ENCODE results near the gene ATP4A.
A peak's percentile ranks its signal among the peaks of the same experiment; 100 is the strongest.

Gene ATP4A

DNA sequence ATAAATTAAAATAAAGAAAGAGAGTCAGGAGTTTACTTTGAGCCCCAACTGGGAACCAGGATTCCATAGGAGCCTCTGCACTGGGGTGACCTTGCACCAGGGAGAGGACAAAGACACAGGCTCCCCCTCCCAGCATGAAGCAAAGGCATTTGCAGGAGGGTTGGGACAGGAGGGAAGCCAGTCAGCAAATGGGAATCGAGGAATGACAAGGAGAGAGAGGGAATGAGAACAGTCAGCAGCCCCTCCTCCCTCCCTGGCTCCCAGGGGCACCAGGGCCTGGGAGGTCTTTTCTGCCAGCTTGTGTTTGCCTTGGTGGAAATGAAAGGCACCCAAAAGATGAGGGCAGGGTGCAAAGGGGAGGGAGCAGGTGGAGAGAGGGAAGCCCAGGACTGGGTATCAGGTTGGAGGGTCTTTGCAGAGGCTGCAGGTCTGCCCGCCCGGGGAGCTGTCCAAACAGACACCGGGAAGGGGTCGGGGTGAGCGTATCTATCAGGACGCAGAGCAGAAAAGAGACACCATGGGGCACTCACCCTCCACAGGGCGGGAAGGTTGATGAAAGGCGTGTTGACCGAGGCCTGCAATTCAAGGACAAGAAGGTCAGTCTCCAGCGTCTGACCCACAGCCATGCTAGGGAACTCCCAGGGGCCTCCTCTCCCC, 39.1 kb downstream of the ATP4A start:
- no peak for DNase-seq (ENCODE audit: low read depth, low spot score)

DNA sequence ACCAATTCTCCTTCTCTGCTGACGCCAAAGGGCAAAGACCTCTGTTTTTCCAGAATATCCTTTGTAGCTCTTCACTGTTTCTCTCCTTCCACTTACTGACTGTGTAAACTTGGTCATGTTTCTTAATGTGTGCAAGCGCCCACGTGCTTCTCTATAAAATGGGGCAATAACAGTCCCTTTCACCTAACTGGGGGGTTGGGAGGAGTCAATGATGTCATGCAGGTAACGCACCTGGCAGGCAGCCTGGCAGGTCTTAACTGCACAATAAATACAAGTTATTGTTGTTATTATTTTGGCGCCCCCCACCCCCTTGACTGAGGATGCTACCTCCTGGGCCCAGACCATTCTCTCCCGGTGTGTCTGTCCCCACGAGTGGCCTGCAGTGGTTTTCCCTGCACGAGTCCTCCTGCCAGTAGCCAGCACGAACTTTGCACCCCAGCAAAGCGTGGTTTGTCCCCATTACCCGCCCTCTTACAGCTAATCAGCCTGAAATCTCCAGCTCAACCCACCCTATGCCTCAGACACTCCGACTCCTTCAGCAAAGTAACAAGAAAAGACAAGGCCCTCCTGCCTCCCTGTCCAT, 40.6 kb downstream of the ATP4A start:
- no peak for DNase-seq (ENCODE audit: low read depth, low spot score)

DNA sequence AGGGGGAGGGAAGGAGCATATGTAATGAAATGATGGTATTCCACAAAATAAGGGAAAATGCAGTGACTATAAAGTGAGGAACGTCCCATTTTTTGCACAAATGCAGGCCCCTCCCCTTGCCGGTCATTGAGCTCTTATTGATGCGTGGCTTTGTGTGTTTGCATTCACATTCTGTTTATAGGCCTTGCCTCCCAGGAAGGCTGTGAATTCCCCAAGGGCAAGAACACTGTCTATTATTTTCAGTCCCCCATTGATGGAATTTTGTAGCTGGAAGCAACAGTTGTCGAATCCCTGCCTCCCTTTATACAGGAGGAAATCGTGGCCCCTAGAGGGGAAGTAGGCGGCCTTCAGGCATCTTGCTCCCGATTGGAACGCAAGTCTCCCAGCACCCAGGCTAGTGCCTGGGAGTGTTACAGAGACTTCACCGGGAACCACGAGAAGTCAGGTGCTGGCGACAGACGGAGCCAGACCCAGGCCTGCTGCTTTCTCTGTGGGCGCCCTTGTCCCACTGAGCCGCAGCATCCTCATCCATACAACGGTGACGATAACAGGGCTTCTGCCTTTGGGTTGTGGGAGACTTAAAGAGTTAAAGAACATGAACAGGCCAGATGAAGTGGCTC, 42.2 kb downstream of the ATP4A start:
- no peak for DNase-seq (ENCODE audit: low read depth, low spot score)

DNA sequence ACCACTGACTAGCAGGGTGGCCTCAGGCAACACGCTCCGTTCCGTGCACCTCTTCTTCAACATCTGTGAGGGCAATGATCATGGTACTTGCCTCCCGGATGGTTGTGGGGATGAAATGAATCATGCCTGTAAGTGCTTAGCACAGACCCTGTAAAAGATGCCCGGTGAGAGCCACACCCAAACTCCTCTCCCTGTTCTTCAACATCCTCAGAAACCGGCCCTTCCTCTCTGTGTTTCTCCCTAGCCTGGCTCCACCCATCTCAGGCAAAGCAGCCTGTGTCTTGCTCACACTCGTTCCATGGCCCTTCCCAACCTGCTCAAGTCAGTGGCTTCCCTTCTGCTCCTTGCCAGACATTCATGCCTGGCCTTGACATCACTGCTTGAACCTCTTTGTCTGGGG, 44.2 kb downstream of the ATP4A start:
- no peak for DNase-seq (ENCODE audit: low read depth, low spot score)

DNA sequence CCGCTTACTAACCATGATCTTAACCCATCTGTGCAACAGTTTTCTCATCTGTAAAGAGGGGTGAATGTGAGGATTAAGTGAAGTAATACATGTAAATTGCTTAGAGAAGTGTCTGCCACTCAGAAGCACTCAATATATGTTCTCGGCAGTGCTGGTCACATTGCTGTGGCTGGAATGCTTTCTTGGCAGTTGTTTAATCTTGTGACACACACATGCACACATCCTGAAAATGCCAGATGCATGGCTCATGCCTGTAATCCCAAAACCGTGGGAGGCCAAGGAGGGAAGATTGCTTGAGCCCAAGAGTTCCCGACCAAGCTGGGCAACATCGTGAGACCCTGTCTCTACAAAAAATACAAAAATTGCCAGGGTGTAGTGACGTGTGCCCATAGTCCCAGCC, 45.1 kb downstream of the ATP4A start:
- no peak for DNase-seq (ENCODE audit: low read depth, low spot score)

DNA sequence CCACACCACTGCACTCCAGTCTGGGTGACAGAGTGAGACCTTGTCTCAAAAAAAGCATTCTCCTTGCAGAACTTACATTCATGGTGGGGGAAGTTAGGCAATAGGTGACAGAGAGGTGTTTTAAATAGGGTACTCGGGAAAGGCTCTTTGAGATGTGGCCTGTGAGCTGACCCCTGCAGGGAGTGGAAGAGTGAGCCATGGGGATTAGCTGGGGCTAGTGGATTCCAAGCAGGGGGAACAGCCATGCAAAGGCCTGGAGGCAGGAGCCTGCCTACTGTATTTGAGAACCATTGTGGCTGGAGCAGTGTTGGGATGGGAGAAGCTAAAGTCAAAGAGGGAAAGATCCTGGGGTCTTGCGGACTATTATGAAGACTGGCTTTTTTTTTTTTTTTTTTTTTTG, 46.1 kb downstream of the ATP4A start:
- DNase-seq (ENCODE audit: low read depth, low spot score): no peak

DNA sequence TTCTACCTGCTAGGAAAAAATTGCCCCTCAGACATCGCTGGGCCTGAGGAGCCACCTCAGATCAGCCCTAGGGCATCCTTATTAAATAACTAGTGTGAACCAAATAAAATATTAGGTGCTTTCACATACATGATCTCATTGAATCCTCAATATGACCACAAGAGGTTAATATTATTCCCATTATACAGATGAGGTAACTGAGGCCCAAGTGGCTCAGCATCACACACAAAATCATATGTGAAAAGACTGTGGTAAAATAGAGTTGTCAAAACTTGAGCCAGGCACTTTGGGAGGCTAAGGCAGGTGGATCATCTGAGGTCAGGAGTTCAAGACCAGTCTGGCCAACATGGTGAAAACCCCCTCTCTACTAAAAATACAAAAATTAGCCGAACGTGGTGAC, 47.1 kb downstream of the ATP4A start:
- DNase-seq (ENCODE audit: low read depth, low spot score): no peak

DNA sequence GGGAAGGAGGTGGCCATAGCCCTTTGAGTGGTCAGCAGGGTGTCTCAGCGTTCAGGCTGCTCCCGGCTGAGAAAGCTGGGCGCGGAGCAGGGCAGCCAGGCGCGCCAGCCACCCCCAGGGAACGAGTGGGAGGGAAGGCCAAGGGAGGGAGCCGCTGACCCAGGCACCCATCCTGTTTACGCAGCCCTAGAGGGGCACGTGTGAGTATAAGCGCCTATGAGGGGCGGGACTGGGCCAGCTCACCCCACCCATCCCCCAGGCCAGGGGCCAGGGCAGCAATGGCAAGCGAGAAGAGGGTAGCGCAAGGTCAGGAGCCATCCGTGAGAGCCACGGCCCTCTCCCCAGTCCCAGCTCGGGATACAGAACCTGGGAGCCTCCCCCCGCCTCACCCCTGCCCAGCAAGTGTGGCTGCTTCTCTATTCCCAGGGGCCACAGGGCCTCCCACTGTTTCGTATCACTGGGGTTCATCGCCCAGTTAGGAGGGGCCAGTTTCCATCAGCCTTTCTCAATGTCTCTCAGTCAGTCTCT, 49.1 kb downstream of the ATP4A start:
- no peak for DNase-seq (ENCODE audit: low read depth, low spot score)

DNA sequence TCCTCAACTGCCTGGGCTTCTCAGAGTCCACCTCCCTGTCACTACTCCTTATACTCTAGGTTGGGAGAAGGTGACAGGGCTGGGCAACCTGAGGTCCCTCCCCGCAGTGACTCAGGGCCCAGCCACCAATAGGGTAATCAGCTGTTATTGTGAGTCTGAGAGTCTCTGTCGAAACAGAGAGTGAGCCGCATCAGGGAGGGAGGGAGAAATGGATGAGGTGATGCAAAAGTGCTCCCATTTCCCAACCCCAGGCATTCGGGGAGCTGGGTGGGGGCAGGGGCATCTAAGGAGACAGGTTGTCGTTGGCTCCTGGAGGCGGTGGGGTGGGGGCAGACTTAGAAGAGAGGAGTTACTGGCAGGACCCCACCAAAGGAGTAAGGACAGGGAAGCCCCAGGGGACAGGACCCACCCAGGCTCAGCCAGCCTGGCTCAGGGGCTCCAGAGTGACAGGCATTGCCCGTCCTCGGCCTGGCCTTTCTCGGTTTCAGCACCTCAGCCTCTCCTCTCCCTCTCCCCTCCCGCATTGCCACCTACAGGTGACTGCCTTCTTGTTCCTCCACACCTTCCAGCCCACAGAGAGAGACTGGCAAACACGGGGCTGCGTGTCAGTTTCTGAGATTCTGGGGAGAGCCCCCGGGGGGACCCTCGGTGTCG, 49.7 kb downstream of the ATP4A start, which contains the start of gene DMKN:
DMKN (minus strand) TSS at position 22 of the 654 bp plus-strand sequence. CDS start 174 bp downstream, outside the sequence.
- no peak for DNase-seq (ENCODE audit: low read depth, low spot score)

DNA sequence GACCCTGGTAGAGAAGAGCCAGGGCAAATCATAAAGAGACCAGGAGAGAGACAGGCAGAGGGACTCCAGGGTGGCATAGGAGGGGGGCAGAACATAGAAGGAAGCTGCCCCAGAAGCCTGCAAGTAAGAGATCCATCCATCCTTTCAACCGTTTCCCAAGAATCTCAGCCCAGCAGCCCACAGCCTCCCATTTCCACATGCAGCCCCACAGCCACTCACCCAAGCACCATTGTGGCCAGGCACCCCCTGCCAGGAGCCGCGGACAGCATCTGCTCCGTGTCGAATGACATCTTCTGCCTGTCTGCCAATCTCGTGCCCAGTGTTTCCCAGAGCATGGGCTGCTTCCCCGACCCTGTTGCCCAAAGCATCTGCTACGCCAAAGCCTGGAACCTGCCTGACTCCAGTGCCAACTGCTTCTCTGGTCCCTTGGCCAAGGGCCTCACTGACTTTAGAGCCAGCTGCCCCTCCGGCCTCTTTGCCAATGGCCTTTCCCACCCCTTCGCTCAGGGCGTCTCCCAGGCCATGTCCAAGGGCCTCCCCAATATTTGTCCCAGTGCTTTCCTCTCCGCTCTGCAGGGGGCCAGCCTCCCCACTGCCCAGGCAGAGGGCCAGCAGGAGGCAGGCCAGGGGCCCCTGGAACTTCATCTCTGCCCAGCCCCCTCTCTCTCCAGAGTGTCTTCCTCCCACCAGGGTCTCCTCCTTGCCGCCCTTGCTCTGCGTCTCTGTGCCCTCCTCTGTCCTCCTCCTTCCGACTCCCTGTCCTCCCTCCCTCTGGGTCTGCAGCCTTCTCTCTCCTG, 50.4 kb downstream of the ATP4A start:
- DNase-seq (ENCODE audit: low read depth, low spot score): no peak

DNA sequence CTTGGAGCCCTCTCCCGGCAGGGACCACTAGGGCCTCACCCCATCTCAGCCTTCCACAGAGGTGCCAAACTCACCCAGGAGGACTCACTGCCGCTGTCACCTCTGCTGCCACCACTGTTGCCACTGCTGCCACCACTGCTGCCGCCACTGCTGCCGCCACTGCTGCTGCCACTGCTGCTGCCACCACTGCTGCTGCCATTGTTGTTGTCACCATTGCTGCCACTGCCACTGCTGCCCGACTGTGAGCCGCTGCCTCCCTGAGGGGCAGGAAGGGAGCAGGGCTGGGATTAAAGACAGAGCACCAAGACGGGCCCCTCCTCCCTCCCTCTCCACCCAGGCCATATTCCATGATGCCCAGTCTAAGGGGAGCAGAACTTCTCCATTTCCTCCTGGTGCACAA, 52.1 kb downstream of the ATP4A start:
- DNase-seq (ENCODE audit: low read depth, low spot score): no peak

DNA sequence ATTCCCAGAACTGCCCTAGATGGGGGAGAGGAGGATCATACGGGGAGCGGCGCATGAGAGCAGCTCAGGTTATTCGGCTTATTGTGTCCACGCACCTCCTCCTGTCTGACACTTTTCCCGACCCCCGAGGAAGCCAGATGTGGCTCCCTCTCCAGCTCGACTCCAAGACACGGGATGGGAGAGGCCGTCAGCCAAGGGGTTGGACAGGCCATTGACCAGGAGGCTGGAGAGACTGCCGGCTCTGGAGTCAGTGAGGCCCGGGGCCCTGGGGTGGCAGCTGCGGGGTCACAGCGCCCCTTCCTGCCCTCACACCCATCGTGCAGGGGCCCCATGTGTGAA, 52.9 kb downstream of the ATP4A start:
- DNase-seq (ENCODE audit: low read depth, low spot score): no peak

DNA sequence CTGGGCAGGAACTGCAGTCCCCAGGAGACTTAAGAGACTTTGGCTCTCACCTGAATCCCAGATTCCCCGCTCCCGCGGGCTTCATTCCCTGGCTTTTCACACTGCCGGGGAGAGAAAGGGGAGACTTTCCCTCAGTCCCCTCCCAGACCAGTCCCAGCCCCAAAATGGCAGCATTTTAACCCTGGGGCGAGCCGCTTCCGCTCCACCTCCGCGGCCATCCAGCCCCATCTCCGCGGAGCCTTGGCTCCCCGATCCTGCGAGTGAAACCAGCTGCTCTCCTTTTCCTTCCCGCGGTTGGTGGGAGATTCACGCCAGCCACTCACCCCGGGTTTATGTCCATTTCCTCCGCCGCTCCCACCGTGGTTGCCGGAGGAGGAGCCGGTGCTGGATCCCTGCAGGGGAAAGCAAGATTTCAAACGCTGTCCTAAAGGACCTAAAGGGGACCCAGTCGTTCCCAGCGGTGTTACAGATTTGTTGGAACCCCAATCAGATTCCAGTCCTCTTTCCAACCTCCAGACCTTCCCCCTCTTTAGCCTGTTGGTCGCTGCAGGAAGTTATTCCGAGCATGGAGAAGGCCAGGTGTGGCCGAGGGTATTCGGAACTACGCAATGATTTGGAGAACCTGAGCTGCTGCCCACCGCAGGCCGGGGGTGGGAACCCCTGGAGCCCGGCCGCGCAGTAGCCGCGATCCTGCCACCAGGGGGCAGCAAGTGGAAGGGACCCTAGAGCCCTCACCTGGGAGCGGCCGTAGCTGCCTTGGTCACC, 53.4 kb downstream of the ATP4A start:
- peak; percentile 38 for DNase-seq (ENCODE audit: low read depth, low spot score)

DNA sequence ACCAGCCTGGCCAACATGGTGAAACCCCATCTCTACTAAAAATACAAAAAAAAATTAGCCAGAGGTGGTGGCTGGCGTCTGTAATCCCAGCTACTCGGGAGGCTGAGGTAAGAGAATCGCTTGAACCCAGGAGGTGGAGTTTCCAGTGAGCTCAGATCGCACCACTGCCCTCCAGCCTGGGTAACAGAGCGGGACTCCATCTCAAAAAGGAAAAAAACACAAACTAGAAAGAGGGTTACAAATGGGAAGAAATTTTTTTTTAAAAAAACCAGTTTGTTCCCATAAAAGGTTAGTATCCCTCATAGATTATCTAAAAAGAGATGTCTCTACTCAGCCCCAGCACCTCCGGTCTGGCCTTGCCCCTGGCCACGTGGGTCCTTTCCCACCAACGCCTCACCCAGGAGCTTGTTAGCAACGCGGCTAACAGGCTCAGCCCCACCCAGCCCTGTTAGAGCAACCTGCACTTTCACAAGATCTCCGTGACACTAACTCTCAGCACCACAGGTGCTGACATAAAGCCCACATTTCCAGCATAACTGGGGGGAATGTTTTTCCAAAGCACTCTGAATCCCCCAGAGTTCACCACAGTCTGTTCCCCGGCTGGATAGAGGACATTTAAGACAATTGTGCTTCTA, 54.3 kb downstream of the ATP4A start:
- DNase-seq (ENCODE audit: low read depth, low spot score): no peak

DNA sequence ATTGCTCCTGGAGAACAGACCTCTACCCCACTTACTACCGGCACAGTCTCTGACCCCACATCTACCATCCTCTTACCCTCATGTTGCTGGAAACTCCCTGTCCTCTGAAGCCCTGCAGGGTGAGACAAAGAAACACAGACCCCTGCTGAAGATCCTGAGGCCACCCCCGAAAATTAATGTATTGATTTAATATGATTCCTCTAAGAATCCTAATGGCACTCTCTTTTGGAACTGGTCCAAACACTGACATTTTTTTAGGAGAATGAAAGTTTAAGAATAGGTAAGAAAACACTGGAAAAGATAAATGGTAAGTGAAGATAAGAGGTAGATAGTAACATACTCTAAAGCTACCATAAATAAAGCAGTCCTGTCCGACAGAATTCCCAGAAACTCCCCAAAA, 55.3 kb downstream of the ATP4A start:
- DNase-seq (ENCODE audit: low read depth, low spot score): no peak

DNA sequence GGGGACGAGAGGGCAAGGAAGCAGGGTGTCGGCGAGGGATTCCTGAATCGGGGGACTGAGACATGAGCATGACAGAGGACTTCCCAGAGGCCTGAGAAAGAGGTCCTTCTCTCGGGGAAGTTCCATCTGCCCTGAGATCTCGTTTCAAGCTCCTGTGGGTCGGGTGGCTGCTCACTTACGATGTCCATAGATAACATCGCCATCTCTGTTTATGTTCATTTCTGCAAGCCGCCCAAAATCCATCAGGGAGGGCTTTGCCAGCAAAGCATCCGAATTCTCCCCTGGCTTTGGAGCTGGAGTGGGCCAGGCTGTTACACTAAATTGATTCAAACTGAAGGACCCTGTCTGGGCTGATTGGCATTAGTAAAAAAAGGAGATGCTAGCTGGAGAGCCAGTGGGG, 55.9 kb downstream of the ATP4A start:
- no peak for DNase-seq (ENCODE audit: low read depth, low spot score)

DNA sequence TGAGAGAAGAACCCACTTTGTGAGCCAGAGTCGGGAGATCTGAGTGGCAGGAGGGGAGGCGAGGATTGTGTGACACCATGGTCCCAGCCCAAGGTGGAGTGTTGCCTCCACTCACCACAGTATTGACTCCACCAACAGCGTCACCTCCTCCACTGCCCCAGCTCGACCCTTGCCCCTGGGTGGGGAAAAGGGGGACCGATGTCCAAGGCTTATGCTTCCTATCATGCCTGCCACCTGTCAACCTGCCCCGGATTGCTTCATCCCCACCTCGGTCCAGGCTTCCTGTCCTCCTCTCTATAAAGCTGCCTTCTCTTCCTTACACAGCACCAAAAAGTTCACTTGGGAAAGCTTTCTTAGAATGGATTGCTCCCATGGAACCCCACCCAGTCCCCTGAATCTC, 57.4 kb downstream of the ATP4A start:
- DNase-seq (ENCODE audit: low read depth, low spot score): no peak

DNA sequence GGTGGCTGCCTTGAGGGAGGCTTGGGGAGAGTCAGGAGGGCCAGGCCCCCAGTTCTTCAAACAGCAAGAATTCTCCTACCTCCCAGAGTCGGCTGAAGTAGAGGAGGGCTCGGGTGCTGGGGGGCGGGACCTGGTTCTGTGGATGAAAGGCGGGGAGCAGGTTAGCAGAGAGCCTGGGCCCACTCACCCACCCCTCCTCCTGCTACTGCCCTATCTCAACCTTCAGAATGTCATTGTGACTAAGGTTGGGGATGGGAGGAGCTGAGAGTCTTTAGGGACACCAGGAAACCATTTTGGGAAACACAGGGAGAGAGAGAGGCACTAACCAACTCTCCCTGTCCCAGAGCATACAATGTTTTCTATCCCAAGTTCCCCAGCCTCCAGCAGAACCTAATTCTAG, 60.7 kb downstream of the ATP4A start:
- no peak for DNase-seq (ENCODE audit: low read depth, low spot score)

DNA sequence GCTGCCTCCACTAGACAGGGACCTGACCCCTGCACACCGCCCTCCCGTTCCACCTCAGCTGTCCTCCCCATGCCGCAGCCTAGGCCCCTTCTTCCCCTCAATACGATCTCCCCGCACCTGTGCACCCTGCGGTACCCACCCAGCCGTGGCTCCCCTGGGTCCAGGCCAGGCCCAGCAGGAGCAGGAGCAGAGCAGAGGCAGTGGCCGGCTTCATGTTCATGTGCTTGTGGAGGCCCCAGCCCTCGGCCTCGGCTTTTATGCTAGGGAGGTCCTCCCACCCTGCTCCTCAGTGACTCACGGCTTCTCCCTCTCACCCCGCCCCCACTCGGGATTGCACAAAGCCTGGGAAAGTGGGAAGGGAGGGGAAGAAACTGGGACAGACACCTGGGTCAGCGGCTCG, 61.8 kb downstream of the ATP4A start:
- no peak for DNase-seq (ENCODE audit: low read depth, low spot score)

DNA sequence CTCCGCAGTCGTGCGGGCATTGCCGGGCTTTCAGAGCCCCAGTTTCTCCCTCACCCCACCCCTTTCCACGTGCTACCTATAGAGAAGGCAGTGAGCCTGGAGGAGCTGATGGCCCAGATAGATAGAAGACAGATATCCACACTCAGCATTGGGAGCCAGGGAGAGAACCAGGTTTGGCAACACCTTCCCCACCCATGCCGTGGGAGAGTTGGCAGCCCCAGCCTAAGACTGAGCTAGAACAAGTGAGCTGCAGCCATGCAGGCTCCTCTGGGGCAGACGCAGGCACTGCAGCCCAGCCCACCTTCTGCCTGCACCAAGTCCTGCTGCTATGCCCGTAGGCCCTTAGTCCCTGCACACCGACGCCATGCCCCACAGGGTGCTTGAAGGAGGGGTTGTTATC, 62.8 kb downstream of the ATP4A start:
- no peak for DNase-seq (ENCODE audit: low read depth, low spot score)

Measured in activated CD4-positive, CD25-positive, alpha-beta regulatory T cell treated with anti-CD3 and anti-CD28 coated beads, Interleukin-2, amount 50 U/mL, for 16 hours (primary cell).